DMS114 treated with DMSO at 0.1 percent for 48 hours (cell line): ENCODE data around the gene LRFN4.

Experiments
- DNase-seq: peaks from one replicate; lab custom pipeline; 2025; ENCODE audit not compliant: unreplicated experiment; lab: John Stamatoyannopoulos, UW

The LRFN4 gene

GRCh38 chr11:66887526-66887925 lies 30.7 kb downstream of the LRFN4 start:
- no peak for DNase-seq

DNA sequence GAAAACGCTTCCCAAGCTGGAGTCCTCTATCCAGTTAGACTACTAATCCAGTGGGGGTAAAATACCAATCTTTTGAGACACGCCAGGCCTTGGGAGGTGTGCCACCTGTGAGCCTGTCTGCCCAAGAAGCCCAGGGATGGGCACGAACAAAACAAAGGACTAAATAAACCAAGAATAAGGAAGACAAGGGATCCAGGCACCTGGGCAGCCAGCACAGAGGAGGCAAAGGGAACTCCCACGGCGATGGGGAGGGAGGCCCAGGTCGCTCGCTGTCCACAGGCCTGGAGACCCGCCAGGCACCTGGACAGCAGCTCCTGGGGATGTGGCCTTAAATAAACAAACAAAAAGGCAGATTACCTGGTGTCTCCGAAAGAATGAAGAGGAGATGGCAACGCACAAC lies 31.4 kb downstream of the LRFN4 start:
- no peak for DNase-seq

DNA sequence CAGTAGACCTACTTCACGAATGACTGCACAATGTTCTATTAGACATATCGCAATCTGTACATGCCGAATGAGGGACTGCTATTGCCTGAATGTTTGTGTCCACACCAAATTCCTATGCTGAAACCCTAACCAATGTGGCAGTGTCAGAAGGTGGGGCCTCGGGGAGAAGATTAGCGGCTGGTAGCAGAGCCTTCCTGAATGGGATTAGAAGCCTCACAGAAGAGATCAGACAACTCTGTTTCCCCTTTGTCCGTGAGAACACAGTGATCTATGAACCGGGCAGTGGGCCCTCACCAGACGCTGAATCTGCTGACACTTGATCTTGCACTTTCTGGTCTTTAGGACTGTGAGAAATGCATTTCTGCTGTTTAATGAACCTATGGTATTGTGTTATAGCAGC lies 33.1 kb downstream of the LRFN4 start:
- DNase-seq = no peak

DNA sequence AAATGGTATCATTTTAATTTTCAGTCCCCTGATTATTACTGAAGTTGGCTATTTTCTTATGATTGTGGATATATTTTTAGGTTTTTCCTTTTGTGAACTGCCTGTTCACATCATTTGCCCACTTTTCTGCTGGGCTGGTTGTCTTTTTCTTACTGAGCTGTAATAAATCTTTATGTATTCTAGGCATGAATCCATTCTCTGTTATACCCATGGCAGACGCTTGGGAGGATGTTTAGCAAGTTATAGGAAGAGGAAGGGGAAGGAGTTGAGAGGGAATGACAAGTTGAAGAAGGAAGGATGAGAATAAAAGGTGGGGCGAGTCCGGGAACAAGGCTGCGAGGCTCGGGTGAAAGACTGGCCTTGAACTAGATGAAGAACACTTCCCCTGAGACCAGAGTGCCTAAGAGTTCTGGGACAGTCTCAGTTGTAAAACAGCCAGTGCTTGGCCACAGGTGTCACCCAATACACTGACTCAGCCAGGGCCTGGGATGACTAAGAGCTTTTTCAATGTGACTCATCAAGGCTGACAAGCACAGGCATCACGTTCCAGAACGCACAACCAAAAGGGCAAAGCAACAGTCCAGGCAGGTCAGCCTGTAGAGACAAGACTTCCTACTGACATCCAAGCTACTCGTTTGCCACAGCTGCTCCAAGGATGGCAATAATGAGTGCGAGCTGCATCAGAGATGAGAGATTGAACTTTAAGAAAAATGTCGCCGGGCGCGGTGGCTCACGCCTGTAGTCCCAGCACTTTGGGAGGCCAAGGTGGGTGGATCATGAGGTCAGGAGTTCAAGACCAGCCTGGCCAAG lies 35.2 kb downstream of the LRFN4 start:
- DNase-seq = no peak

DNA sequence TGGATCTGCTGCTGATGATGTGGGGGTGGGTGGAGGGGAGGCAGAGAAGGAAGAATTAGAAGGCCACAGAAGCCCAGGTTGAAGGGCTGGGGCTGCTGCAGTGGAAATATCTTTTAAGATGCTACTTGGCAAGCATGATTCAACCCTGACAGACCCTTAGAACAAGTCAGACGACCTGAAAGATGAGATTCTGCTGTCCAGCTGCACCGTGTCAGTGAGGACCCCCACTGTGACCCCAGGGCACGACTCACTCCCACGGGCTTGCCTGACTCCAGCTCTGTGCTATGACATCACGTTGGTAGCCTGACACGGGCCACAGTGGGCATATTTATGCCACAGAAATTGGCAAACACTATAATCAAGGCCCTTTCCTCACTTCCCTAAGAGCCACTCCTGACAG lies 36.0 kb downstream of the LRFN4 start:
- no peak for DNase-seq

GRCh38 chr11:66894141-66894540 lies 37.3 kb downstream of the LRFN4 start:
- no peak for DNase-seq

DNA sequence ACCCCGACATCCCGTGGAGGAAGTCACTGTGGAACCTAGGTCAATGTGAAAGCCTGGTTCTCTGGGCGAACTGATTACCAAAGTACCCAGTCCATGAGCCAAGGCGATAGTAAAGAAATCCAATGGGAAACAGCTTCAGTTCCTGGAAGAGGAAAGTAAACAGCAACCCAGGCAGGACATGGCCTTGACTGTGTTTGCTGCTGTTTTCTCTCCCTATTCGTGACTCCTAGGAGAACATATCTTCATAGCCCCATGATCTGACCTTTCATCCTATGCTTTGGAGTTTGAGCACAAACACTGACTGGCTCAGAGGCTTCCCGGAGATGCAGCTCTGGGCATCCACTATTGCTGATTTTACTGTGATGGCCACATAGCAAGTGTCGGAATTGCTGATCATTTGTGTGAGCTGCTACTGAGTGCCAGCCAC lies 45.1 kb downstream of the LRFN4 start:
- DNase-seq = no peak

- no peak for DNase-seq
Observed at GRCh38 chr11:66902486-66903177, 45.8 kb downstream of the LRFN4 start.

- DNase-seq = no peak
Observed at GRCh38 chr11:66904055-66904454, 47.2 kb downstream of the LRFN4 start.

- DNase-seq = no peak
Observed at GRCh38 chr11:66904561-66904960, 47.7 kb downstream of the LRFN4 start.

DNA sequence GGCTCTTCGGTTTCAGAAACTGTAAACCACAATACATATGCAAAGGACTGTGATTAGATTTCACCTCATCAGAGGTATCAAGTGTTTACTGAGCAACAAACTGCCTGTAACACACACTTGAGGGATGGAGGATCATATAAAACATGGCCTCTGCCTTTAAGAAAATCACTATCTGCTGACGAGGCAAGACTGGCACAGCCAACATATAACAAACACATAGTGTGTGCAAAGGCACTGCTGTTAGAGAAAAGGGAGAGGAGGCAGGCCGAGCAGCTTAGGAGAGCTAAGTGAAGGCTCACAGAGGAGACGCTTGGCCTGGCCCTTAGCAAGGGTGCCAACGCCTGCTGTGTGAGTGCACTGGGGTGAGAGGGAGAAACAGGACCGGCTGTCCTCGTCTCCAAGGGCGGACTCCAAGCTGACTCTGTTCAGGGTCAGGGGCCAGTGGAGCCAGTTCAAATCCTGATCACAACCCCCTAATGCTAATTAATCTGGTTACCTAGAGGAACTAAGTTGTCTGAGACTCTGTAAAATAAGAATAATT lies 48.2 kb downstream of the LRFN4 start:
- DNase-seq = no peak

- no peak for DNase-seq
Observed at GRCh38 chr11:66905631-66906030, 48.8 kb downstream of the LRFN4 start.

GRCh38 chr11:66906061-66906733 lies 49.3 kb downstream of the LRFN4 start:
- DNase-seq = no peak

DNA sequence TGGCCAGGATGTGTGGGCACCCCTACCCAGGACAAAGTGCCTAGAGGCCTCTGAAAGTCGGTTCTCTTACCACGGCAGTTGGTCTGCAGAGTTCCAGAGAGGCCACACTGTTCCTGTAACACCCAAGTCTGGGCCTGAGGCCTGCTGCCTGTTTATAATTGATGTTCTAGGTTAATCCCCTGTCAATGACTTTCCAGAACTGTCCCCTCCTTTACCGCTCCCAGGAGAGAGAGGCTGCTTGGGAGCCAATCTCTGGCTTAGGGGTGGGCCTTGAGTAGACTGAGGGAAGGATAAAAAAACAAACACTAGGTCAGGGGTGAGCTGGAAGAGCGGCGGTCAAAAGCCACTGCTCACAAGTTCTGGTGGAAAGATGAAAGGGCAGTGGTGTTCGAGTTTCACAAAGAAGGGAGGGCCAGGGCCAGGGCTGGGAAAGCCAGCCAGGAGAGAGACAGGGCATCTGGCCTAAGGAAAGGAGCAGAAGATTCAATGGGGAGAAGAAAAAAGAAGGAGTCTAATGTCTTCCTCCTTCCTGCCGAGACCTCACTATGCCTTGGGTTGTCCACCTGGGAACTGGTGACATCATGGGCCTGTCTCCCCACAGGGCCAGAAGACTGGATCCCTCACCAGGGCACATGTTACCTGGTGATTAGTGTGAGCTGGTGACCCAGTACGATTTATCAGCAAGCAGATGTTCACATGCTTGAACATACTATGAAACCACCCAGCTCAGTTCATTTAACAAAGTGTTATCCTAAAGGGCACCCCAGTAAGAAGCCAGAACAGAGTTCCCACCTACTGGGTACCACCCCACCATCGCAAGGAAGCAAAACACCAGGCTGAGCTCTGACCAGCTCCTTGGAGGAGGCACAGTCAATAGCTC lies 51.1 kb downstream of the LRFN4 start:
- no peak for DNase-seq

DNA sequence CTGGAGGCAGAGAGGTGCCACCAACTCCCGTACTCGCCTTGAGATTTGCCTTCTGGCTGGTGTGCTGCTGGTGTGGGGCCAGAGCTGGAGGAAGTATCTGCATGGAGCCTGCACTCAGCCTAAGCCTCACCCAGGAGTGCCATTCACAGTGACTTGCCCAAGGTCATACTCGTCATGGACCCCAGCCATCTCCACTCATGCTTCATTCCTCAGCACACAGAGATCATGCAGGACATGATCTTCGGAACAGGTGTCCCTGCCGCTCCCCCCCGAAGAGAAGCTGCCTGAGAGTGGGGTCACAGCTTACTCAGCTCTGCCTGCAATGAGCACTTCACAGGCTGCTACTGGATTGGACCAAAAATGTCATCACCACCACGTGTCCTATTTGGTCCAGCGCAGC lies 52.3 kb downstream of the LRFN4 start:
- no peak for DNase-seq

DNA sequence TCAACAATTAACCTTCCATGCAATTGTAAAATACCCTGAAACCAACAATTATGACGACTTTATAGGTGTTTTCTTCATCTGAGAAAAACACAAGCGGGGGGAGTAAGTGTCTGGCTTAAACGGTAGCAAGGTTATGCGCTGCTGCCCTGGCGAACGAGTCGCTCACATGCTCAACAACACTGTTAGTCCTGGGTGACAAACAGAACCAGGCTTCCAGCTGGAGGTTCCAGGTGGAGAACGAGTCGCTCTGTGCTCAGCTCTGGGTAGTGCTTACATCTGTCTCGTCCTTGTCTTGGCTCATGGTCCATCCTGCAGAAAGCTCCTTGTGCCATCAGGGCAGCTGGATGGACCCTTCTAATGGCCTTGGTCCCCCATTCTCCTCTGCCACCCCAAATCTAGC lies 53.2 kb downstream of the LRFN4 start:
- no peak for DNase-seq
